GM10248 (cell line): ENCODE measurements around the gene MED25.

Experiments
- CTCF ChIA-PET: fragments of 300-600 bp; sonication (Branson Sonifier 250); formaldehyde crosslinking; extraction: SDS; loops from one replicate; lab custom pipeline; 2021; ENCODE audit warnings: antibody characterized with exemption; lab: Yijun Ruan, JAX
- POLR2A ChIA-PET: fragments of 350-650 bp; sonication (Branson Sonifier 250); formaldehyde crosslinking; extraction: SDS; loops from one replicate; lab custom pipeline; 2020; ENCODE audit warnings: antibody characterized with exemption; lab: Yijun Ruan, JAX
- DNase-seq: peaks from one replicate; pipeline ENCODE4 v3.0.0; 2012; ENCODE audit errors: extremely low spot score
- CTCF ChIP-seq: IDR thresholded peaks from 2 replicates; pipeline ENCODE4 v1.5.1; 2012; ENCODE audit warnings: mild to moderate bottlenecking, low read depth; ENCODE audit errors: extremely low read depth, missing control alignments, control extremely low read depth

MED25 gene

GRCh38 chr19:49844138-49845095 is 26.3 kb downstream of the MED25 start:
- DNase-seq: no peak
- POLR2A ChIA-PET: interaction anchor here (0.6 to 0.7 kb wide), 2 partner anchors 148 to 1002 kb away, joined by 4 to 7 read pairs; no protein-coding TSS in a partner anchor
- CTCF ChIA-PET: interaction anchor here (0.8 kb wide), 1 partner anchor 21 kb away, joined by 3 read pairs; no protein-coding TSS in a partner anchor
- no peak for TF ChIP-seq CTCF

- CTCF ChIA-PET: no interaction called here
- no peak for DNase-seq
- POLR2A ChIA-PET: interaction anchor here (0.6 kb wide), 1 partner anchor 149 kb away, joined by 4 read pairs; no protein-coding TSS in a partner anchor
- no peak for TF ChIP-seq CTCF
Measured at GRCh38 chr19:49845414-49845813, 27.3 kb downstream of the MED25 start.

GRCh38 chr19:49846408-49846807 is 28.3 kb downstream of the MED25 start:
- DNase-seq: no peak
- POLR2A ChIA-PET: no interaction called here
- no peak for TF ChIP-seq CTCF
- CTCF ChIA-PET: no interaction called here

GRCh38 chr19:49847731-49848696 is 29.9 kb downstream of the MED25 start:
- no peak for DNase-seq
- CTCF ChIA-PET: no interaction called here

GRCh38 chr19:49848938-49849337 is 30.8 kb downstream of the MED25 start:
- ChIA-PET POLR2A (interaction anchor here (0.6 to 2.4 kb wide), 2 partner anchors 20 to 162 kb away, joined by 3 to 11 read pairs; no protein-coding TSS in a partner anchor), CTCF (interaction anchor here (1.0 kb wide), 1 partner anchor 12 kb away, joined by 3 read pairs; no protein-coding TSS in a partner anchor)
- DNase-seq: no peak
- TF ChIP-seq CTCF: no peak

More at GRCh38 chr19:49847731-49848696, 29.9 kb downstream of the MED25 start:
- TF ChIP-seq CTCF: no peak
- POLR2A ChIA-PET: interaction anchor here (0.6 kb wide), 1 partner anchor 161 kb away, joined by 3 read pairs; no protein-coding TSS in a partner anchor
